ENCODE measurements around the gene MLST8.
"Not testable (repeated sequence)": the region's sequence is repeated elsewhere in the genome, so short reads cannot be mapped to it uniquely, and the experiment has no call there.

Gene MLST8

DNA sequence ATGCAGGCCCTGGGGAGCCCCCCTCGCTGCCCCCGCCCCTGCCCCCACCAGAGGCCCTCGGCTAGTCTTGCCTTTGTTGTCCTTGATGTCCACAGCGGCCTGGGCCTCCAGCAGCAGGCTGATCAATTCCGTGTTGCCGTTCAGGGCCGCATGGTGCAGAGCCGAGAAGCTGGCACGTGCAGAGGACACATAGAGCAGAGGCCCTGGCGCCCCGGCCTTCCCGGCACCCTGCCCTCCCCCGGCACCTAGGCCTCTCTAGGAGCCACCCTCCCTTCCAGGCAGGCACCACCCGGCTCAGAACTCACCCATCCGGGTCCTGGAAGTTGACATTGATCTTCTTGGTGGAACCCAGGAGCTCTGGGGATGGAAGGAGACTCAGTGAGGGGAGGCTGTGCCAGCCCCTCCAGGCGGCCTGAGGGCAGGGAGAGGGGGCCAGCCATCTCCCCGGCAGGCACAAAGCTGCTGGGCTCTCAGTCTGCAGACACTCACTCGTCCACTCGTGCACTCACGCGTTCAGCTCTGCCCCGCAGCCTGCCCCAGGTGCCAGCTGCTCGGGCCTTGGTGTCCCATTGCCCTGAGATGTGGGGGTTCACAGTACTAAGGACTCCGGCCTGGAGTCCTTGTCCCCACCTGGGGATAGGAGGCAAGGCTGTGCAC is 15.1 kb upstream of the MLST8 start:
- DNase-seq (ENCODE audit: low read depth in 2 of 3, low spot score in 1 of 3): no peak

DNA sequence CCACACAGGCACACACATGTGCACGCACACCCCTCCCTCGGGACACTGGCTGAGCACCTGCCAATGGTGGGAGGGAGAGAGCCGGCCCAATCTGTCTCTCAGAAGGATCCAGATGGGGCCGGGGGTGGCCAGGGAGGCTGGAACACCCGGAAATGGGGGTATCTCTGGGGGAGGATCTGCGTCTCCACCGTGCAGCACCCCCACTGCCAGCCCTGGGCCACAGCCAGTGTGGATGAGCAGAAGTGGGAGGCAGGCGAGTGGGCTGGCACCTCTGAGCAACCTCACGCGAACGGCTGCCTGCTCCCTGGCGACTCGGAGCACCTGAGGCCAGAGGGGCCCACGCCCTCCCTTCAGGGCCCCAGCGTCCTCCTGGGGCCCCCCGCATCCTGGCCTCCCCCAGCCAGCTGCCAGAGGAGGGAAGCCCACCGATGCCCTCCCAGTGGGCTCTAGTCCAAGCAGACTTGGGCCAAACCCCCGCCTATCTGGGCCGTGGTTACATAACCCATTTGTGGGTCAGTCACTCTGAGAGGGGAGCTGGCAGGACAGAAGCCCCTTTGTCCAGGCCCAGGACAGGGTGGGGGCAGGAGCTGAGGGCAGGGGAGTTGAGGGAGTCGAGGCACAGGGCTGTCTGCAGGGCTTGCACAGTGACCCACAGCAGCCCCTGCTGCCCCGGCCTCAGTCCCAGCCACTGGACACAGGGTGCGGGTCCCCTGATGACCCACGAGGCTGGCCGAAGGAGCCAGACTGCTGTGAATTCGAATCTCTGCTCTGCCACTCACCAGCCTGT is 14.4 kb upstream of the MLST8 start:
- DNase-seq (ENCODE audit: low read depth in 2 of 3, low spot score in 1 of 3): no peak

GRCh38 chr16:2191446-2191706 is 13.9 kb upstream of the MLST8 start:
- no peak for DNase-seq (ENCODE audit: low read depth in 2 of 3, low spot score in 1 of 3)

GRCh38 chr16:2194166-2194834 is 11.0 kb upstream of the MLST8 start:
- no peak for DNase-seq (ENCODE audit: low read depth in 2 of 3, low spot score in 1 of 3)

- peak in 2 of 3 donors; percentile 35 to 37 for DNase-seq (ENCODE audit: low read depth in 2 of 3, low spot score in 1 of 3)
Measured at GRCh38 chr16:2194852-2195321, 10.4 kb upstream of the MLST8 start.

DNA sequence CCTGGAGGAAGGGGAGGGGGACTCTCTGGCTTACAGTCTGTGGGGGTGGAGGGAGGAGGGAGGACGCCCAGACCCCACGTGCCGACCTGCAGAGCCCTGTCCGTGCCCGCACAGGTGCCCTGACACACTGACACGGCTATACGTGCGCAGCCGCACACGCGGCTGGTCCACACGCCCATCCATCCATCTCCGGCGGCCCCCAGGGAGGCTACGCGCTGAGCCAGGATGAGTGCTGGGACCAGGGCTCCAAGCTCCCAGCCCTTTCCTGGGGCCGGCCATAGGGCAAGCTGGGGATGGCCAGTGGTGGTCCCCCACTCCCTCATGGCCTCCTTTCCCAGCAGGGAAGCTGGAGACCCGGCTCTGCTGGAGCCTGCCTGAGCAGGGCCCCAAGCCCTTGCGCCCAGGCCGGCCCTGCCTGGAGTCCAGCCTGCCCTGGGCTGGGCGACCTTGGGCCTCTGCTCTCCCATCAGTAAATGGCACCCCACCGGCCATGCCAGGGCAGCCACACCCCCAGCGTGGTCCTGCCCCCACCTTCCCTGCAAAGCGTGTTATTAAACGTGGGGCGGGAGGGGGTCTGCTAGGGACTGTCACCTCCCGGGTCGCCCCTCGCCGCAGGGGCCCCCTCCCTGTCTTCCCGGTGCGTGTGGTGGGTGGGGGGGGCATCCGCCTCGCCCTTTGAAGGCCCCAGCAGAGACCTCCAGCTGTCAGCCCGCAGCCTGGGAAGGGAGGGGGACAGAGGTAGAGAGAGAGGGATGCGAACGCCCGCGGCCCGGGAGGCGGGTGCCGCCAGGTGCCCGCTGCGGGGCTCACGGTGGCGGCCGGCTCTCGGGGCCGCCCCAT is 9.7 kb upstream of the MLST8 start:
- DNase-seq (ENCODE audit: low read depth in 2 of 3, low spot score in 1 of 3): no peak

DNA sequence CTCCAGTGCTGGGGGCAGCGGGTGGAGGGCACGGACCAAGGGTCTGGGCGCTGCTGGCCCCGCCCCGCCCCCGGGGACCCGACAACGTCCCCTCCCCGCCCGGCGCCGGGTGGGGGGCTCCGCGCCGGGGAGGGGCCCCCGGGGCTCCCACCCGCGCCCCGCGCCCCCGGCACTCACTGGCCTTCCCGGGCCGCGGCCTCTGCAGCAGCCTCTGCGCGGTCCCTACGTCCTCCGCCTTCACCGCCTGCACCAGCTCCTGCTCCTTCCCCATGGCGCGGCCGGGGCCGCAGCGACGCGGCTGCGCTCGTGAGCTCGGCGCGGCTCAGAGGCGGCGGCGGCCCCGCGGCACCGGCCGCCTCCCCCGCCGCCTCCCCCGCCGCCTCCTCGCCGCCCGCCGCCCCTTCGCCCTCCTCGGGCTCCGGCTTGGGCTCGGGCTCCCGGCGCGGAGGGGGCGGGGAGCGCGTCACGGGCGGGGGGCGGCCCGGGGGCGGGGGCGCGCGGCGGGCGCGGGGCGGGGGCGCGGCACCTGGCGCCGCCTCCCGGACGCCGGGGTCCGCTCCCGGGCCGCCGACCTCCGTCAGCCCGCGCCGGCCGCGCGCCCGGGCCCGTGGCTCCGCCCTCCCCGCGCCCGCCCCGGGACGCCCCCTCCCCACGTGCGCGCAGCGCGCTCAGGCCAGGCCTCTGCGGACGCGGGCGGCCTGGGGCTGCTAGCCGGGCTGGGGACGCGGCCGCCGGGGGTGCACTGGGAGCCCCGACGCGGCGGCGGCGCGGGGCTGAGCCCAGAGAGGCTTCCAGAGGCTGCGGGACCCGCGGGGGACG is 8.9 kb upstream of the MLST8 start, which contains the start of gene CASKIN1:
Gene CASKIN1 (minus strand): TSS at position 444 of the 819 bp plus-strand sequence. CDS start 173 bp downstream, at position 271.
- no peak for DNase-seq (ENCODE audit: low read depth in 2 of 3, low spot score in 1 of 3)

- DNase-seq (ENCODE audit: low read depth in 2 of 3, low spot score in 1 of 3): no peak
Measured at GRCh38 chr16:2196981-2197511, 8.2 kb upstream of the MLST8 start.

DNA sequence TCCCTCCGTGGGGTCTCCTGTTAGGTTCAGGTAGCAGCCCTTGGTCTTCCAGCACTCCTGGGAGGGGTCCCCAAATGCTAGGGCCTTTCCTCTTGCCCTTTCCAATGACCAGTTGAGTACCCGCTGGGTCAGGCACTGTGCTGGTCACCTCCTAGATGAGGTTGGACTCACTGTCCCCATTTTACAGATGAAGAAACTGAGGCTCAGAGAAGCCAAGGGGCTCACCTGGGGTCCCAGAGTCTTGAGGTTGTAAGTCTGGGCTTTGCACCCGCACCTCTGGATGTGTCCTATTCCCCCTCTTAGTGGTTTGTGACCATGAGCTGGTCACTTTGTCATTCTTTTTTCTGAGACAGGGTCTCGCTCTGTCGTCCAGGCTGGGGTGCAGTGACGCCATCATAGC is 7.5 kb upstream of the MLST8 start:
- no peak for DNase-seq (ENCODE audit: low read depth in 2 of 3, low spot score in 1 of 3)

- DNase-seq (ENCODE audit: low read depth in 2 of 3, low spot score in 1 of 3): no peak
Measured at GRCh38 chr16:2198283-2198682, 7.0 kb upstream of the MLST8 start.

DNA sequence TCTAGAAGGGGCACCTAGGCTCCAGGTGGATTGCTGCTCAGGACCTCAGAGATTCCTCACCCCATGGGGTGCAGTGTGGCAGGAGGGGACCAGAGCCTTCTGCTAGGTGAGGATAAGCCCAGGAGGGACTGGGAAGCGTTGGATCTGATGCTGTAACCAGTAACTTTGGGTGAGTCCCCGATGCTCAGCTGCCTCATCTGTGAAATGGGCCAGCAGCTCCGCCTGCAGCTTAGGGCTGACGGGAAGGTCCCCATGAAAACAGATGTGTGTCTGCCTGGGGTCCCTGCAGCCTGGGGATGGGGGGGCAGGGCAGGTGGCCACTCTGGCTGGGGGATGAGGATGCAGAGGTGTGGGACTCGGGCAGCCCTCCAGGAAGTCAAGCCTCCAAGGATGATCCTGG is 6.2 kb upstream of the MLST8 start:
- DNase-seq (ENCODE audit: low read depth in 2 of 3, low spot score in 1 of 3): no peak

GRCh38 chr16:2199621-2200139 is 5.6 kb upstream of the MLST8 start:
- no peak for DNase-seq (ENCODE audit: low read depth in 2 of 3, low spot score in 1 of 3)

- no peak for DNase-seq (ENCODE audit: low read depth in 2 of 3, low spot score in 1 of 3)
Measured at GRCh38 chr16:2200313-2200712, 4.9 kb upstream of the MLST8 start.

DNA sequence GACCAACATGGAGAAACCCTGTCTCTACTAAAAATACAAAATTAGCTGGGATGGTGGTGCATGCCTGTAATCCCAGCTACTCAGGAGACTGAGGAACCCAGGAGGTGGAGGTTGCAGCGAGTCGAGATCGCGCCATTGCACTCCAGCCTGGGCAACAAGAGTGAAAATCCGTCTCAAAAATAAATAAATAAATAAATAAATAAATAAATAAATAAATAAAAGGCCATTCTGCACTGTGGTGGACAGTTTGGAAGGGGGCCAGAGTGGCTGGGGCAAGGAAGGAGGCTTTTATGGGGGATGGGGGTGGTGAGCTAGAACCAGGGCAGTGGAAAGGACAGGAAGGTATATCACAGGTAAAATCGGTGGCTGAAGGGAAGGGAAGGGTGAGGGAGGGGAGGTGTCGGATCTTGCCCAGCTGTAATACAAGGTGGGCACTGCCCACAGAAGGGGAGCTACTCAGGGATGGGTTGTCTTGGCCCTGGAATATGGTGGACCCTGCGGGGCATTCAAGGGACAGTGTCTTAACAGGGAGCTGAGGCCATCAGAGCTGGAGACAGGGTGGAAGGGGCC is 2.0 kb upstream of the MLST8 start:
- not testable (repeated sequence) for DNase-seq (ENCODE audit: low read depth in 2 of 3, low spot score in 1 of 3)

GRCh38 chr16:2204416-2205103 is 694 bp upstream of the MLST8 start:
- DNase-seq (ENCODE audit: low read depth in 2 of 3, low spot score in 1 of 3): no peak

DNA sequence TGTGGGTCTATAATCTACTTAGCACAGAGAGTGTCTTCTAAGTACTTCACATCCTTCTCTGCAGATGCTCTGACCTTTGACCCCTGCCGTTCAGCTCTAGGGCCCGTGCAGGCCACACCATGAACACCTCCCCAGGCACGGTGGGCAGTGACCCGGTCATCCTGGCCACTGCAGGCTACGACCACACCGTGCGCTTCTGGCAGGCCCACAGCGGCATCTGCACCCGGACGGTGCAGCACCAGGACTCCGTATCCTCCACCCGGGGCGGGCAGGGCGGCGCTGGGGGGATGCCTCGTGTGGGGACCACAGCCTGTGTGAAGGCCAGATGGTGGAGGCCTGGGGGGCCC is 686 bp downstream of the MLST8 start:
- no peak for DNase-seq (ENCODE audit: low read depth in 2 of 3, low spot score in 1 of 3)

DNA sequence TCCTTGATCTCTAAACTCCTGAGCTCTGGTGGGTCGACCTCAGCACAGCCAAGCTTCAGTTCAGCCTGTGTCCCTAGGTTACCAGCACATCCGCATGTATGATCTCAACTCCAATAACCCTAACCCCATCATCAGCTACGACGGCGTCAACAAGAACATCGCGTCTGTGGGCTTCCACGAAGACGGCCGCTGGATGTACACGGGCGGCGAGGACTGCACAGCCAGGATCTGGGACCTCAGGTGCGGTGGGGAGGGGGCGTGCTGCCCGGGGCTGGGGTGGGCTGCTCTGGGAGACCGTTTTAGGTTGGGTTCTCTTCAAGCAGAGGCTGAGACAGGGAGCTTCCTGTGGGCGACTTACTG is 1.1 kb downstream of the MLST8 start:
- no peak for DNase-seq (ENCODE audit: low read depth in 2 of 3, low spot score in 1 of 3)

DNA sequence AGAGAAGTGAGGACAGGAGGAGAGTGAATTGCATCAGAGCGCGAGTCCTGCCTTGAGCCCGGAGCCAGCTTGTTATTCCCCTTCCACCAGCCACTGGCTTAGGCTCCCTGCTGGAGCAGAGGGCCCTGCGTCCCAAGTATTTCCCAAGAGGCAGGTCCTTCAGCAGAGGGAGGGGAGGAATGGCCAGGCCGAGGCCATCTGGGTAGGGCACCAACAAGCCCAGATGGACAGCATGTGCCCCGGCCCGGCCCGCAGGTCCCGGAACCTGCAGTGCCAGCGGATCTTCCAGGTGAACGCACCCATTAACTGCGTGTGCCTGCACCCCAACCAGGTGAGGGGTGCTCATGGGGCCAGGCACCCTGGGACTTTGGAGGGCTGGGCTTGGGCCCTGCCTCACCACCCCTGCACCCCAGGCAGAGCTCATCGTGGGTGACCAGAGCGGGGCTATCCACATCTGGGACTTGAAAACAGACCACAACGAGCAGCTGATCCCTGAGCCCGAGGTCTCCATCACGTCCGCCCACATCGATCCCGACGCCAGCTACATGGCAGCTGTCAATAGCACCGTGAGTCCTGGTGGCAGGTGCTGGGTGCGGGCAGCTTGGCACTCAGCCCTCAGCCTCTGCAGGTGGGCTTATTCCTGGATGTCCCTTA is 1.7 kb downstream of the MLST8 start:
- no peak for DNase-seq (ENCODE audit: low read depth in 2 of 3, low spot score in 1 of 3)

GRCh38 chr16:2207872-2208271 is 2.6 kb downstream of the MLST8 start:
- DNase-seq (ENCODE audit: low read depth in 2 of 3, low spot score in 1 of 3): no peak
